Stimulated activated CD8-positive, alpha-beta memory T cell treated with anti-CD3 and anti-CD28 coated beads, Interleukin-2, amount 100 ng/mL, for 48 hours (primary cell): Measurements from ENCODE around the gene PBLD.
"Not testable (repeated sequence)": the region's sequence is repeated elsewhere in the genome, so short reads cannot be mapped to it uniquely, and the experiment has no call there.

Experiments
- DNase-seq, 2 donors: peaks; one replicate each; pipeline ENCODE4 v3.0.0-alpha.2; 2020; ENCODE audit warnings: low read depth in 2 of 2

Gene PBLD

DNA sequence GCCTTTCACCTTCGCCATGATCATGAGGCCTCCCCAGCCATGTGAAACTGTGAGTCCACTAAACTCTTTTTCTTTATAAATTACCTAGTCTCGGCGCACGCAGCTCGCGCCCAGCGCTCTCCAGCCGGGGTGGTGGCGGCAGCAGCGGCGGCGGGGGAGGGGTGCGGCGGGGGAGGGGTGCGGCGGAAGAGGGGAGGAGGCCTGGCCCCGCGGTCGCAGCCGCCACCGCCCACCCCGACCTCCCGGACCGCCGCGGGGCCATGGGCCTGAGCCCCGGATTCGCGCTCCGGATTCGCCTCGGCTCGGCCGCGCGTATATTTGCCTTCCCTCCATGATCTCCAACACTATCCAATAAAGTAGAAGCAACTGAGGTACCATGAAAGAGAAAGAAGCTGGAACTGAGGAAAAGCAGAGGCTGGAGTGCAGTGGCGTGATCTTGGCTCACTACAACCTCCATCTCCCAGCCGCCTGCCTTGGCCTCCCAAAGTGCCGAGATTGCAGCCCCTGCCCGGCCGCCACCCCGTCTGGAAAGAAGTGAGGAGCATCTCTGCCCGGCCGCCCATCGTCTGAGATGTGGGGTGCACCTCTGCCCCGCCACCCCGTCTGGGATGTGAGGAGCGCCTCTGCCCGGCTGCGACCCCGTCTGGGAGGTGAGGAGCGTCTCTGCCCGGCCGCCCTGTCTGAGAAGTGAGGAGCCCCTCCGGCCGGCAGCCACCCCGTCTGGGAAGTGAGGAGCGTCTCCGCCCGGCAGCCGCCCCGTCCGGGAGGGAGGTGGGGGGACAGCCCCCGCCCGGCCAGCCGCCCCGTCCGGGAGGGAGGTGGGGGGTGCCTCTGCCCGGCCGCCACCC, 53.6 kb downstream of the PBLD start:
- not testable (repeated sequence) for DNase-seq

DNA sequence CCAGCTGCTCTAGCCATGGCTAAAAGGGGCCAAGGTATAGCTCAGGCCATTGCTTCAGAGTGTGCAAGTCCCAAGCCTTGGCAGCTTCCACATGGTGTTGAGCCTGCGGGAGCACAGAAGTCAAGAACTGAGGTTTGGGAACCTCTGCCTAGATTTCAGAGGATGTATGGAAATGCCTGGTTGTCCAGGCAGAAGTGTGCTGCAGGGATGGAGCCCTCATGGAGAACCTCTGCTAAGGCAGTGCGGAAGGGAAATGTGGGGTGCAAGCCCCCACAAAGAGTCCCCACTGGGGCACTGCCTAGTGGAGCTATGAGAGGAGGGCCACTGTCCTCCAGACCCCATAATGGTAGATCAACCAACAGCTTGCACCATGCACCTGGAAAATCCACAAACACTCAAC, 54.9 kb downstream of the PBLD start:
- DNase-seq, result not testable (repeated sequence)

DNA sequence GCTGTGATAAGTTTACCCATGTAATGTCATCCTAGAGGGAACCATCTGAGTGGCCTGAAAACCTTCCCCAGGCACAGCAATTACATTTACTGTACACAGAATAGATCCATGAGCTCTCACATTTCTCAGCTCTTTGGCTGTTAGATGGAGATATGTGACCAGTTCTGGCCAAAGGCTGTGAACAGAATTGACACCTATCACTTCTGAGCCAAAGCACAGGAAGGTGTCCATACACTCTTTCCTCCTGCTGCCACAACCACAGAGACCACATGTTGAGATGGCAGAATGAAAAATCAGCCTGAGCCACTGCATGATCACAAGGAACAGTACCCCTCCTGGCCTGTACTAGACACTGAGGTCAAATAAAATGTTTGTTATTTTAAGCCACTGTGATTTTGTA, 56.5 kb downstream of the PBLD start:
- no peak for DNase-seq

DNA sequence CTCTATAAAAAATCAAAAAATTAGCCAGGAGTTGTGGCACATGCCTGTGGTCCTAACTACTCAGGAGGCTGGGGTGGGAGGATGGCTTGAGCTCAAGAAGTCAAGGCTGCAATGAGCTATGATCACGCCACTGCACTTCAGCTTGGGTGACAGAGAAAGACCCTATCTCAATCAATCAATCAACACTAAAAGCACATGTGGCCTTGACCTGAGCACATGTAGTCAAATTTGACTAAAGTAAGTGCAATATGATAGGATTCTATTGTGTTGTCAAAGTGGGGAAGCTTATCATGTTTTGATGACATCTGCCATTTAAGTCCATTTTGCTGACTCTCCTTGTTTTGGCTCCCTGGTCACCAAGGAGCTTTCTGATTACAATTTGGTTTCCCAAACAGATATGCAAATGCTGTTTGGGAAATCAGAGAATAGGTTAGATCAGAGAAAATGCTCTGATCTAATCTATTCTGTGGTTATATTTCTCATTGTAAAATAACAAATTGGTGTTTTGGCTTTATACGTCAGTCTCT, 57.1 kb downstream of the PBLD start:
- no peak for DNase-seq

DNA sequence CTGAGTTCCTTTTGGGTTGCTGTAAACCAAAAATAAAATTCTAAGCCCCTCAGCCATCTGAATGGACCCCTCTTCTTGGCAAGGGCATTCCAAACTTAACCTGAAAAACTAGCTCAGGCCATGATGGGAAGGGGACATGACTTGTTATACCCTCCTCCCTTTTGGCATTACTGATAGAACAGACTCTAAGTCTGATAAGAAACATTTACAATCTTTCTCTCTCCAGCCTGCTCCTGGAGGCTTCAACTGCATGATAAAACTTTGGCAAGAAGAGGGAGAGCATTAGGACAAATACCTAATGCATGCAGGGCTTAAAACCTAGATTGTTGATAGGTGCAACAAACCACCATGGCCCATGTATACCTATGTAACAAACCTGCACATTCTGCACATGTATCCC, 59.9 kb downstream of the PBLD start:
- no peak for DNase-seq

DNA sequence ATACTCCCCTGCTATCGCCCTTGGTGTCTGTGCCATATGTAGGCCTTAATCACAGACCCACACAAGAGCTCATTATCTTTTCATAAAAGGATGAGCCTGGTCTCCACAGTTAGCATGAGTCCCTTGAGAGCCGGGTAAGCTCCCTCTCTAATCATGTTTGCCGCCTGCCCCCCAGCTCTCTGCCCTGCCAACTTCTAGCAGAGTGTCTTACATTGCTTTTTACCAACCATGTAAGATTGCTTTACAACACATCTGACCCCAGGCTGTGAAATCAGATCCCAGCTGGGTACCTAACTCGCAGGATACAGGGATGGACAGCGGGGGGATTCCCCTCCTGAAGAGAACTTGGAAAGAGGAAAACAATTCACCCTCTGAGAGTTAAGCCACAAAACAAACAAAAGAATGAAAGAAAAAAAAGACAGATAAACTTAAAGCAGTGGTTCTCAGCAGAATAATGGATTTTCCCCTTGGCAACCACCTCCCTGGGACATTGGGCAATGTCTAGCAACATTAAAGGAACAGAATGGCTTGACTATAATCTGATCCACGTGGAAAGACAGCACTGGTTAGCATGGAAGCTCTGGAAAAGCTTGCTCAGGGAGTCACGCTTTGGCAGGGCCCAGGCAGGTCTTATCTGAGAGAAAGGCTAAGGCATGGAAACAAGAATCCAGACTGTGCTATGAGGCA, 61.4 kb downstream of the PBLD start:
- no peak for DNase-seq

DNA sequence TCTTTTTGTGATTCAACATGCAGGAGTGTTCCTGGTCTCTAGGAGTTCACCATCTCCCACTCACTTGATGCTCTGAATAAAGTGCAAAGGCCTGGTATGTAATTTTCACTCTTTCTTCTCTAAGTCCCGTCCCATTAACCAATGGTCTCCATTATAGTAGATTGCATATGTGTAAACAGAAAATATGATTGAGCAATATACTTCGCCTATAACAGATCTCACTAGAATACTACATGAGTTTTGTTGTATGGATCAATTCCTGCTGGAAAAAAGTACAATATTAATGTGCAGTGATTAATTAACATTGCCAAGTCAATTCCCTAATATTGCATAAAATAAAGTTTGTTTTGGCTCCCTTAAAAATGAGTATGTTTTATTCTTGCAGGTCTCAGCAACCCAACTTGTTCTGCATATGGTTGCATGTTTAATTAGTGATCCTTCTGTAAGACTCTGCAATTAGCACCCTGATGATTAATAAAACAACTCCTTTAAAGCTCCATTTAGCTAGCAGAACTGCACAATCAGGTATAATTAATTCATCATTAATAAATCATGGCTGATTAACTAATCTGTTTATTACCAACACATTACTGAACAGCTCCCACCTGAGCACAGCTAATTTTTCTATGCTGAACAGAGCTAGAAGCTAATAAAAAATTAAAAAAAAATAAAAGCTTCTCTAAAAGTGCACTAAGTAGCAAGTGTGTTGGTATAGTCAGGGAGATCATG, 63.0 kb downstream of the PBLD start:
- no peak for DNase-seq

DNA sequence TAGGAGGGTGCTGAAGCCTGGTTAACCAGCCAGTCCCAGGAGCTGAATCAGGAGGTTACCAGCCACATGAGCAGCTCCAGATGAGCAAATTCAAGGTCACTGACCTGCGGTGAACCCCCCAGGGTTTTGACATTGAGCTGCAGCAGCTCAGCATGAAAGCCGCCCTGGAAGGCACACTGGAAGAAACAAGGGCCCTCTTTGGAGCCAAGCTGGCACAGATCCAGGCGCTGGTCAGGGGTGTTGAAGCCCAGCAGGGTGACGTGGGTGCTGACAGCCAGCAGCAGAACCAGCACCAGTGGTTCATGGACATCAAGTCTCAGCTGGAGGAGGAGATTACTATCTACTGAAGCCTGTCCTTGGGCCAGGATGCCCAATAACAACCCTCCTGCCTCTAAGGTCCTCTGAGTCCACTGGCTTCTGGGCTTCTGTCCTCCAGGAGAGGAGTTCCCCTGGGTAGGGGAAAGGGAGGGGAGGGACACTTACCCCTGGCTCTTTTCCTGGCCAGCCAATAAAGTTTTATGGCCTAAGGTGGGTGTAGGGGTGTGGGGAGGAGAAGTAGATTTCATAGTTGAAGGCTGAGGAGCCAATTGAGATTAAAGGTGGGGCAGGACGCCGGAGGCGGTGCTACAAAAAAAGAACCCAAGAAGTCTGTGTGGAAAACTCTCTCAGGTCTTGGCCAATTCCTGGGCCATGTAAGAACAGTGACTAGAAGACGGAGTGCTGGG, 71.4 kb downstream of the PBLD start:
- no peak for DNase-seq

DNA sequence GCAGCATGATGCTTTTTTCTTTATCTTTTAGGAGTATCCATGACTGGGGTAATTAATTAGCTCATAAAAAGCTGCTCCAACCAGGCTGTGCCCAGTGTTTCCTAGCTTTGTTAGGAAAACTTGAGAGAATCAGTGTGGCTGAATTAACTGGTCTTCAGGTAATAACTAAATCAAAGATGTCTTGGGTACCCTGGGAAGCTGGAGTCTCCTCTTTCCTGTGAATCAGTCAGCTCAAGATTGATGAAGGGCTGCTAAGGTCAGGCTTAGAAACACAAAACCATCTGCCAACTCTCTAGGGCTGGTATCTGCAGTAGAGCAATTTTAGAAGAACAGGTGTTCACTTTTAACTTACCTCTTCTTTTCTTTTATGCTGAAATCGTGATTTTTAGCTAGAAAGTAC, 79.4 kb downstream of the PBLD start:
- DNase-seq, result no peak

DNA sequence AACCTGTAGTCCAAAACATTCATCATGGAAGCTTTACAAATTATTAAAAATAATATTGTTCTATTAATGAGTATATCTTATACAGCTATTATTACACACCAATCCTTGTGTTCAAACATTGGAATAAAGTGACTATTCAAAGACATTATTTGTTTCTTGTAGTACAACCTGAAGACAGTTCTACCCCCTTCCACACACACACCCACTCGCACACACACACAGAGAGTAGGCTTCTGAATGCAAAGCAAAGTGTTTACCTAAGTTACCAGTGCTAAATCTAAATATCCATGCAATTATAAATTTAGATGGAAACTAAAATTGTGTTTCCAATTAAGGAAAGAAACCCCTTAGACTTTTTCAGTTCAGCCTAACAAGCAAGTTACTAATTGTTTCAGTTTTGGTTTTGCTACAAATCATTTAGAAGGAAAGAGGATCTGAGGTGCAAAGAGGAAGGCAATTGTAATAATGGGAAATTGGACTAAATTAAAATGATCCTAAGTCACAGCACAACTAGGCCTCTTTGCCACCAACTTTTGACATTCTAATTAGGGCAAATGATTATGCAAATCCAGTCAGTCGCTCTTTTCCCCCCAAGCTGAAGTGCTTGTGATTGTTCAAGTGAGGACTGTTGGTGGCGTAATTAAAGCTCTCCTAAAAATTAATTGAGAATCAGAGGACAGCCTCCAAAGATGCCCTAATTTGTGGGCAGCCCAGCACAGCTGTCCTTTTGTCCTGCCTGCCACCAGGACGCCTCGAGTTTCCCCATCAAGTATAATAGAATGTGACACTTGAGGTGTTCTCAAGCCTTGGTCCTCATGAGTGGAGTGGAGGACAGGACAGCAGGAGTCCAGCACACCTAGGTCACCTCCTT, 80.9 kb downstream of the PBLD start:
- no peak for DNase-seq

DNA sequence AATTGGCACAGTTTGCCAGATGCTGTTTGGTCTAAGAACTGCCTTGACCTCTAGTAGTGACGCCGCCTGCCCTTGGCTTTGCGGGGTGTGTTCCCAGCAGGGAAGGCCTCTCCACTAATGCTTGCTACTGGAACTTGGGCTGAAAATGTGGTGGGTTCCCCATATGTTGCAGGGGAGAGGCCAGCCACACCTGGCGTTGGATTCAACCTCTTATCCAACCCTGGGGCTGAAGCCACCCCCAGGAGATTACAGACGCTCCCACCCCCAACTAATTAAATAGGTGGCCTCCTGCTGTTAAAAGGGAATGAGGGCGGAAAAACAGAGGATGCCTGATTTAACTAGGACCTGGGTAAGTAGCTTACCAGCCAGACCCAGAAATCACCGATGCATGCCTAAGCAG, 81.6 kb downstream of the PBLD start:
- DNase-seq, result no peak

DNA sequence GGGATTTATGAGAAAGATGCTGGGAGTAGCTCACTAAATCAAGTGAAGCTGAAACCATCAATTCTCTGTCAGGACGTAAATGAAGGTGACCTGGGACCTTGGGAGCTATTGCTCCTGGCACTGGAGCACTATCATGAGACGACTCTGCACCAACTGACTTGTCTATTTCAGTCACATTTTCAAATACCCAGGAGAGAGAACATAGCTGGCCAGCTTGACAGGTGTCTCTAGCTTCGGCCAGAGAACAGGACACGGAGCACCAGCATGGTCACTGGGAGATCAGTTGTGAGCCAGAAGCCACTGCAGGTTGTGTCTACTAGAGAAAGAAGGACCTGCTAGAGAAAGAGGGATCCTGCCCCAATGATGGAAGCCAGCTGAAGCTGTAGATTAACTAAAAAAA, 83.4 kb downstream of the PBLD start:
- no peak for DNase-seq

DNA sequence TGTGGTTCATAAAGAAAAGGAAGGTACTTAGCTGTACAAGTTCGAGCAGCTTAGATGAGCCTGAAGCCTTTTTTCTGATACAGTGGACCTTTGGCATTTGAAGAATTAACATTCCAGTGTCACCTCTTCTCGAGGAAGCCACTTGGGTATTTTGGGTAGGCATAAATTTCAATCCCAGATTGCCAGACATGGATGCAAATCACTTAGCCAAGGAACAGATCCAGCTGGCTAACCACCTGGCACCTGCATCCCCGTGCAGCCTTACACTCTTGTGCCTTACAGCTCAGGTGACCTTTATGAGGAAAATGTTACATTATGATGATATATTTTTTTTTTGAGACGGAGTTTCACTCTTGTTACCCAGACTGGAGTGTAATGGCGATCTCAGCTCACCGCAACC, 84.8 kb downstream of the PBLD start:
- no peak for DNase-seq

DNA sequence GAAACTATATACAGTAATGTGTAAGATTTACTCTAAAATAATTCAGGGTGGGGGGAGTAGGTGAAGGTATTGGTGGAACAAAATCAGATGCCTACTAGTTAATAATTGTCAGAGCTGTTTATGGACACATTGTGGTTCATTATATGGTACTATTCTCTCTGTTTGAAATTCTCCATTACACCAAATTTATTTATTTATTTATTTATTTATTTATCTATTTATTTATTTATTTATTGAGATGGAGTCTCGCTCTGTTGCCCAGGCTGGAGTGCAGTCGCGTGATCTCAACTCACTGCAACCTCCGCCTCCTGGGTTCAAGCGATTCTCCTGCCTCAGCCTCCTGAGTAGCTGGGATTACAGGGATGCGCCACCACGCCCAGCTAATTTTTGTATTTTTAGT, 86.3 kb downstream of the PBLD start:
- DNase-seq, result not testable (repeated sequence)

DNA sequence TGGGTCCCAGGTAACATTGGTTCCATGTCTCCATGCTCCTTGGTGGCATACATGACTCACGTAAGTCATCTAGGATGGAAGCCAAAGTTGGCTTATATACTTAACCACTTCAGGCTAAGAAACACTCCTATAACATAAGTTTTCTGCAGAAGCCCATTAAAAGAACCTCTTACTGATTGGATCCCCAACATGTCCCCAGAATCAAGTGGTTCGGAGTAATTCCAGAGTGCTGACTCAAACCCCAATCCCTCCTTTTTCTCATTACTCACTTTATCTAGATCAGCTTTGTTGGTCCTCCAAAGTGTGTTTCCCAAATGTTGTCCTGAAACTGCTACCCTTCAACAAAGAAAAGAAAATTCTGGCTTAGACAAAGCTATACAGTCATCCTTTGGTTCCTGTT, 90.7 kb downstream of the PBLD start:
- no peak for DNase-seq

DNA sequence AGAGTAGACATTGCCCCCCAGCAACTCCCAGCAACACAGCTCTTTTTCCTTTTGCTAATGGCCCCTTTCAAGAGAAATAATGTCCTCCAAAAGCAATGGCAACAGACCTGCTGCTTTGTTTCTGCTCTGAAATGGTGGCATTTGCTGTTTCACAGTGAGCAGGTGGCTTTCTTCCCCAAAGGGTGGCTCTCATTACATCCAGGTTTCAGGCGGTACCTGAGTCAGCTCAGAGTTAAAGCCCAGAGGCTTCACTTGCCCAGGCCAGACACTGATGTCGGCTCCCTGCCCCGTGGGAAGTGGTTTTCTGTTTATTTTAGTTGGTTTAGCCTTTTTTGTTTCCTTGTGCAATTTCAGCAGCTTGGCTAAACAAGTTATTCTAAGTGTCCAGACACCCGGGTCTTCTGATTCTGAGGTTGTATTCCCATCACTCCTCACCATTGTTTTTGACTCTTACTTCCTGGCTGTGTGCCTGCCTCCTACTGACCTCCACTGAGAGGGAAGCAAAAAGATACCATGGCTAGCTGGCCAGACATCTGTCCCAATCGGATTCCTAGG, 93.1 kb downstream of the PBLD start:
- no peak for DNase-seq

DNA sequence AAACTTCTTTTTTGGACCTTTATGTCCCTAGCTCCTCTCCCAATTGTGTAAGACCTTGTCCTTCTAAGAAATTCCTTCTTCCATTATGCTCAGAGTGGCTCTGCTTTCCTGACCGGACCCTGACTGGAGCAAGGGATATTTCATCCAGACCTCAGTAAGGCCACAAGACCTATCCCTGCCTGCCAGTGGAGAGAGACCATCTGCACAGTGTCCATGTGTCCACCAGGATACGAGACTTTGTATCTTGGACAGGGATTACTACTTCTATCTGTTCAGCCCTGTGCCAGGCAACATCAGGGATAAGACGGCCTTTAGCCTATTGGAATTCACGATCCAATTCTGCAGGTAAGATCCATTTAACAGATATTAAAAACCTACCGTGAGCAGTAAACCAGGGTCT, 93.7 kb downstream of the PBLD start:
- DNase-seq, result no peak

DNA sequence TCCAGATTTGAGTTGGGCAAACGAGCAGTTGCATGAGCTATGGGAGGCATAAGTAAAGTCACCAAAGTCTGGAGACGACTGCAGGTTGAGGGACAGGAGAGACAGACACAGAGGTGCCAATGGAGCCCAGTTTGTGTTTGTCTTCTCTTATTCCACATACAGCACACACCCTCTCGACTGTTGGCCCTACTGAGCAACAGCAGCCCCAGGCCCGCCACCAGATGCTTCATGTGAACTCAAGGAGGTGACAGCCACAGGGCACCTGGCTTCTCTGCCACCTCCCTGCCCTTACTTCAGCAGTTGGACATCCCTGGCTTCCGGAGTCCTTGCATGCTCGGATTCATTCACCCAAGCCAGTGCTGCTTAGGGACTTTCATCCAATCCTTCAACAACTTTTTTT, 94.4 kb downstream of the PBLD start:
- DNase-seq, result no peak

DNA sequence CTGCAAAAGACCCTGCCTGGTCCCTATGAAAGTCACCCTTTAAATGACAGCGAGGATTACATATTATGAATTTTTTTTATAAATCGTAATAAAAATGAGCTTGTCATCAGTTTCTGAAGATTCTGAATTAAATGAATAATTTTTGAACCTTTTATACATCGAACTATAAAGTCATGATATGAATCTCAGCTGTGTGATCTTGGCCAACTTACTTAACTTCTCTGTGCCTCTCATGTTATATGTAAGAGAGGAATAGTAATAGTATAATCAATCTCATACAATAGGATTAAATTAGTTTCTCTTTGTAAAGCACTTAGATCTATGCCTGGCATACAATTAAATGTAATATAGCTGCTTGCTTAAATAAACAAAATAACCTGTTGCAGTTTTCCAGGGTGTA, 95.6 kb downstream of the PBLD start:
- DNase-seq, result no peak

DNA sequence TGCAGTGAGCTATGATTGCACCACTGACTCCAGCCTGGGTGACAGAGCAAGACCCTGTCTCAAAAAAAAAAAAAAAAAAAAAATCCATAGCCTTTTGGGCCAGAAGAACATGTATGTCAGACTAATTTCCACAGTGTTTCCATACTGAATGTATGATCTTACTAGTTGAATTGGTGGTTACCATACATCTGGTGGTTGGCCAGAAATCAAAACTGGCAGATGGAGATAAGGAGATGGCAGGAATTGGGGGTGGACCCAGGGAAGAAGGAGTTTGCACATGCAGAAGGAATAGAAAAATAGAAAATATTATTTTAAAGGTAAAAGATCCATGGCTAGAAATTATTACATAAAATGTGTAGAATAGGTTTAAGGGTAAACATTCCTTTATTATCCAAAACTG, 97.1 kb downstream of the PBLD start:
- DNase-seq, result no peak

DNA sequence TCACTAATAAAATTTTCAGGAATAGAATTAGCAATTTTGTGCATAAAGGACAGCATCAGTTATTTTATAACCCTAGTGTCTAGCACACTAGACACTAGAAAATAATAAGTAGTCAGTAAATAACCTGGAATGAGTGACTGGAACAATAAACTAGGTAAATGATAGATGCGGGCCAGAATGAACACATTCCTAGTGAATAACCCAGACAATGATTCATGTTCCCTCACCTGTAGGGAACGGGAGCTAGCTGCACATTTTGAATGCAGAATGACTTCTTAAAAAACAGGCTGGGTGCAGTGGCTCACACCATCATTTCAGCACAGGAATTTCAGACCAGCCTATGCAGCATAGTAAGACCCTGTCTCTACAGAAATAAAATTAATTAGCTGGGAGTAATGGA, 97.6 kb downstream of the PBLD start:
- DNase-seq, result no peak
